Mesenchymal stem cell (in vitro differentiated cells and primary cell): ENCODE data around the gene CHST11.

Experiments used
- DNase-seq: peaks from one replicate; pipeline ENCODE4 v3.0.0-alpha.2; 2013
- H2AFZ ChIP-seq: one replicate; pipeline ENCODE4 v1.6.1; 2013; ENCODE audit warnings: low read depth, mild to moderate bottlenecking, control low read depth, inconsistent platforms, low read length, moderate library complexity
- H2AK5ac ChIP-seq: 2 replicates; pipeline ENCODE4 v1.6.1; 2013; ENCODE audit warnings: low read length, moderate library complexity, mild to moderate bottlenecking, inconsistent platforms; ENCODE audit not compliant: severe bottlenecking
- H2BK120ac ChIP-seq: one replicate; pipeline ENCODE4 v1.6.1; 2013; ENCODE audit warnings: low read depth, mild to moderate bottlenecking, inconsistent platforms, low read length, moderate library complexity
- H2BK12ac ChIP-seq, 2 experiments: one replicate each; pipeline ENCODE4 v1.6.1; 2013; ENCODE audit warnings: inconsistent platforms in 2 of 2, low read length in 2 of 2, mild to moderate bottlenecking in 2 of 2, moderate library complexity in 2 of 2, control low read depth in 1 of 2
- H2BK15ac ChIP-seq: one replicate; pipeline ENCODE4 v1.6.1; 2013; ENCODE audit warnings: mild to moderate bottlenecking, low read depth, inconsistent platforms; ENCODE audit not compliant: poor library complexity, severe bottlenecking
- H2BK5ac ChIP-seq: 2 replicates; pipeline ENCODE4 v1.6.1; 2013; ENCODE audit warnings: low read depth, mild to moderate bottlenecking, low read length, control low read depth, inconsistent platforms; ENCODE audit not compliant: poor library complexity, severe bottlenecking
- H3K14ac ChIP-seq, 2 experiments: one replicate each; pipeline ENCODE4 v1.6.1; 2013; ENCODE audit warnings: inconsistent platforms in 2 of 2, low read length in 2 of 2, control low read depth in 1 of 2, mild to moderate bottlenecking in 1 of 2, moderate library complexity in 1 of 2
- H3K18ac ChIP-seq, 2 experiments: one replicate each; pipeline ENCODE4 v1.6.1; 2013; ENCODE audit warnings: inconsistent platforms in 2 of 2, low read length in 2 of 2, control low read depth in 1 of 2, low read depth in 1 of 2, mild to moderate bottlenecking in 1 of 2
- H3K23ac ChIP-seq, 2 experiments: one replicate each; pipeline ENCODE4 v1.6.1; 2013; ENCODE audit warnings: inconsistent platforms in 2 of 2, low read length in 2 of 2, mild to moderate bottlenecking in 2 of 2, moderate library complexity in 2 of 2, control low read depth in 1 of 2
- H3K27ac ChIP-seq: 2 replicates; pipeline ENCODE4 v1.5.1; 2013; ENCODE audit warnings: mild to moderate bottlenecking, moderate library complexity, low read length, control low read depth, inconsistent platforms; ENCODE audit not compliant: poor library complexity, severe bottlenecking
- H3K27me3 ChIP-seq, 2 experiments: 2 replicates each; pipeline versions ENCODE4 v1.6.1 to v1.7.0; 2013; ENCODE audit warnings: low read length in 2 of 2, mild to moderate bottlenecking in 2 of 2, moderate library complexity in 2 of 2, control low read depth in 1 of 2, inconsistent platforms in 1 of 2; ENCODE audit not compliant: control insufficient read depth in 1 of 2, insufficient read depth in 1 of 2
- H3K36me3 ChIP-seq, 2 experiments: 2 replicates each; pipeline versions ENCODE4 v1.6.1 to v1.7.0; 2013; ENCODE audit warnings: low read length in 2 of 2, control low read depth in 1 of 2, inconsistent platforms in 1 of 2, low read depth in 1 of 2, mild to moderate bottlenecking in 1 of 2; ENCODE audit not compliant: insufficient read depth in 2 of 2, control insufficient read depth in 1 of 2
- H3K4ac ChIP-seq, 2 experiments: one replicate each; pipeline ENCODE4 v1.6.1; 2013; ENCODE audit warnings: inconsistent platforms in 2 of 2, low read length in 2 of 2, mild to moderate bottlenecking in 2 of 2, moderate library complexity in 2 of 2, control low read depth in 1 of 2, low read depth in 1 of 2
- H3K4me1 ChIP-seq: 2 replicates; pipeline ENCODE4 v1.6.1; 2013; ENCODE audit warnings: low read depth, low read length, control low read depth; ENCODE audit not compliant: control insufficient read depth, insufficient read depth
- H3K4me2 ChIP-seq: 2 replicates; pipeline ENCODE4 v1.6.1; 2013; ENCODE audit warnings: low read length, mild to moderate bottlenecking, inconsistent platforms; ENCODE audit not compliant: poor library complexity, severe bottlenecking
- H3K4me3 ChIP-seq, 2 experiments: 2 replicates each; pipeline versions ENCODE4 v1.5.1 to v1.7.0; 2013; ENCODE audit warnings: low read length in 2 of 2, mild to moderate bottlenecking in 2 of 2, control low read depth in 1 of 2, low read depth in 1 of 2; ENCODE audit not compliant: insufficient read depth in 1 of 2
- H3K79me1 ChIP-seq: replicated peaks from 2 replicates; pipeline ENCODE4 v1.6.1; 2013; ENCODE audit warnings: mild to moderate bottlenecking, control low read depth, low read length, inconsistent platforms; ENCODE audit not compliant: poor library complexity, severe bottlenecking
- H3K9ac ChIP-seq: 2 replicates; pipeline ENCODE4 v1.7.0; 2013; ENCODE audit warnings: mild to moderate bottlenecking, low read length, moderate library complexity
- H3K9me3 ChIP-seq: 2 replicates; pipeline ENCODE4 v1.7.0; 2013; ENCODE audit warnings: mild to moderate bottlenecking, low read length; ENCODE audit not compliant: control insufficient read depth
- H4K8ac ChIP-seq: one replicate; pipeline ENCODE4 v1.6.1; 2013; ENCODE audit warnings: inconsistent platforms, mild to moderate bottlenecking, low read length, moderate library complexity
- H4K91ac ChIP-seq: one replicate; pipeline ENCODE4 v1.6.1; 2013; ENCODE audit warnings: mild to moderate bottlenecking, low read length, inconsistent platforms
- WGBS: methylation state at CpG from one replicate; pipeline ENCODE4 v1.1.7; 2013; ENCODE audit warnings: mixed read lengths; 5-methylcytosine and 5-hydroxymethylcytosine counted together

CHST11 gene

GRCh38 chr12:104665296-104665695, 208.5 kb downstream of the CHST11 start:
- Histone ChIP-seq H2BK5ac (no peak overlapping the region), H3K4ac (no peak overlapping the region), H2AK5ac (no peak overlapping the region), H3K9ac (no peak overlapping the region), H3K14ac (no peak overlapping the region), H4K91ac (no peak overlapping the region), H4K8ac (no peak overlapping the region), H3K23ac (no peak overlapping the region), H2BK15ac (no peak overlapping the region), H3K18ac (no peak overlapping the region), H3K79me1 (no peaks in the 10 kb centered on the region), H2AFZ (no peak overlapping the region), H3K4me1 (peaks cover 9% of the 10 kb centered on the region), H3K4me2 (no peak overlapping the region), H2BK120ac (no peak overlapping the region), H3K9me3 (no peaks in the 10 kb centered on the region), H2BK12ac (no peak overlapping the region), H3K27ac (no peak overlapping the region), H3K27me3 (no peaks in the 10 kb centered on the region), H3K36me3 (no peaks in the 10 kb centered on the region), H3K4me3 (no peak overlapping the region)
- no peak for DNase-seq
- WGBS, result 85% methylated on average over 2 of the region's 4 CpGs

GRCh38 chr12:104667139-104667538, 210.4 kb downstream of the CHST11 start:
- Histone ChIP-seq H4K91ac (no peak overlapping the region), H3K4ac (peak overlapping the region; percentile 29 to 66), H3K36me3 (no peaks in the 10 kb centered on the region), H3K79me1 (no peaks in the 10 kb centered on the region), H3K14ac (no peak overlapping the region), H2AK5ac (no peak overlapping the region), H3K23ac (no peak overlapping the region), H3K27me3 (no peaks in the 10 kb centered on the region), H3K9ac (no peak overlapping the region), H3K4me3 (no peak overlapping the region), H3K18ac (no peak overlapping the region), H2BK15ac (no peak overlapping the region), H2AFZ (no peak overlapping the region), H3K9me3 (no peaks in the 10 kb centered on the region), H4K8ac (no peak overlapping the region), H3K4me2 (no peak overlapping the region), H3K4me1 (peaks cover 20% of the 10 kb centered on the region), H2BK120ac (no peak overlapping the region), H2BK12ac (peak overlapping the region; percentile 56 to 60), H3K27ac (no peak overlapping the region), H2BK5ac (no peak overlapping the region)
- 82% methylated on average over 7 of the region's 7 CpGs for WGBS
- peak; percentile 73 for DNase-seq

GRCh38 chr12:104668274-104668718, 211.5 kb downstream of the CHST11 start:
- Histone ChIP-seq H3K18ac (peak overlapping the region in 1 of 2 experiments; percentile 72), H2AFZ (no peak overlapping the region), H2BK15ac (no peak overlapping the region), H3K4ac (no peak overlapping the region), H3K23ac (no peak overlapping the region), H2BK5ac (no peak overlapping the region), H2AK5ac (no peak overlapping the region), H3K27ac (no peak overlapping the region), H2BK12ac (no peak overlapping the region), H3K27me3 (no peaks in the 10 kb centered on the region), H3K4me2 (no peak overlapping the region), H3K14ac (no peak overlapping the region), H4K8ac (no peak overlapping the region), H2BK120ac (no peak overlapping the region), H3K79me1 (no peaks in the 10 kb centered on the region), H3K9me3 (no peaks in the 10 kb centered on the region), H4K91ac (no peak overlapping the region), H3K4me3 (no peak overlapping the region), H3K36me3 (no peaks in the 10 kb centered on the region), H3K9ac (peak overlapping the region; percentile 35), H3K4me1 (peaks cover 27% of the 10 kb centered on the region)
- 5% methylated on average over 11 of the region's 11 CpGs for WGBS
- DNase-seq, result peak; percentile 100

- Histone ChIP-seq H3K4me2 (no peak overlapping the region), H2BK120ac (peak overlapping the region; percentile 88), H4K8ac (peak overlapping the region; percentile 97), H3K36me3 (no peaks in the 10 kb centered on the region), H3K9ac (peak overlapping the region; percentile 35), H3K27me3 (no peaks in the 10 kb centered on the region), H3K4me1 (peaks cover 27% of the 10 kb centered on the region), H3K79me1 (no peaks in the 10 kb centered on the region), H4K91ac (peak overlapping the region; percentile 99), H2AFZ (no peak overlapping the region), H3K18ac (peak overlapping the region; percentile 97 to 98), H3K9me3 (no peaks in the 10 kb centered on the region), H2BK15ac (peak overlapping the region; percentile 55), H2AK5ac (no peak overlapping the region), H3K14ac (peak overlapping the region in 1 of 2 experiments; percentile 82), H2BK12ac (peak overlapping the region; percentile 80 to 96), H3K4me3 (no peak overlapping the region), H3K27ac (no peak overlapping the region), H3K23ac (no peak overlapping the region), H3K4ac (peak overlapping the region; percentile 87 to 90), H2BK5ac (no peak overlapping the region)
- DNase-seq, result peak; percentile 81
- WGBS, result 24% methylated on average over 17 of the region's 19 CpGs
Observed at GRCh38 chr12:104669089-104669721, 212.5 kb downstream of the CHST11 start.
